IMR-90 (cell line): ENCODE data around the gene LRP11.

Experiments
- BHLHE40 ChIP-seq: fragments of 150-350 bp; IDR thresholded peaks from 2 replicates; pipeline ENCODE4 v1.6.1; 2016; ENCODE audit warnings: mild to moderate bottlenecking, low read depth, low read length
- CHD1 ChIP-seq: IDR thresholded peaks from 2 replicates; pipeline ENCODE4 v1.6.1; 2012; ENCODE audit warnings: low read depth, low read length, improper control_type of control experiment
- POLR2A ChIP-seq: IDR thresholded peaks from 2 replicates; pipeline ENCODE4 v1.6.1; 2012; ENCODE audit warnings: mild to moderate bottlenecking, low read depth, low read length
- TF ChIP-seq, protein P1 (sequence below): conservative IDR thresholded peaks from 2 replicates; pipeline ENCODE4 v1.5.1; 2012; ENCODE audit warnings: mild to moderate bottlenecking, low read depth, low read length, improper control_type of control experiment

GRCh38 chr6:149854532-149854931, 9.6 kb downstream of the LRP11 start:
- TF ChIP-seq POLR2A: no peak
- TF ChIP-seq CHD1: no peak
- TF ChIP-seq, protein P1, sequence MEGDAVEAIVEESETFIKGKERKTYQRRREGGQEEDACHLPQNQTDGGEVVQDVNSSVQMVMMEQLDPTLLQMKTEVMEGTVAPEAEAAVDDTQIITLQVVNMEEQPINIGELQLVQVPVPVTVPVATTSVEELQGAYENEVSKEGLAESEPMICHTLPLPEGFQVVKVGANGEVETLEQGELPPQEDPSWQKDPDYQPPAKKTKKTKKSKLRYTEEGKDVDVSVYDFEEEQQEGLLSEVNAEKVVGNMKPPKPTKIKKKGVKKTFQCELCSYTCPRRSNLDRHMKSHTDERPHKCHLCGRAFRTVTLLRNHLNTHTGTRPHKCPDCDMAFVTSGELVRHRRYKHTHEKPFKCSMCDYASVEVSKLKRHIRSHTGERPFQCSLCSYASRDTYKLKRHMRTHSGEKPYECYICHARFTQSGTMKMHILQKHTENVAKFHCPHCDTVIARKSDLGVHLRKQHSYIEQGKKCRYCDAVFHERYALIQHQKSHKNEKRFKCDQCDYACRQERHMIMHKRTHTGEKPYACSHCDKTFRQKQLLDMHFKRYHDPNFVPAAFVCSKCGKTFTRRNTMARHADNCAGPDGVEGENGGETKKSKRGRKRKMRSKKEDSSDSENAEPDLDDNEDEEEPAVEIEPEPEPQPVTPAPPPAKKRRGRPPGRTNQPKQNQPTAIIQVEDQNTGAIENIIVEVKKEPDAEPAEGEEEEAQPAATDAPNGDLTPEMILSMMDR: no peak
- TF ChIP-seq BHLHE40: no peak
